Esophagus muscularis mucosa (tissue), 4 donors: ENCODE data around the gene SLC39A10. TPM values are rescaled to one million over a fixed set of nuclear protein-coding genes. Genes with fewer than 3 reads are reported as not detected.

ENCODE experiments used
- DNase-seq: peaks from one replicate; pipeline ENCODE4 v3.0.0-alpha.2; 2017; ENCODE audit errors: extremely low spot score
- H3K27ac ChIP-seq, 4 donors: fragments of 200-600 bp; sonication (generic); replicated peaks in 1 of 4; 1 replicate in 3 of 4; 2 replicates in 1 of 4; pipeline ENCODE4 v1.5.1; 2016 to 2019; ENCODE audit warnings: mild to moderate bottlenecking in 1 of 4
- H3K27me3 ChIP-seq, 4 donors: fragments of 200-600 bp; sonication (generic); one replicate each; pipeline versions ENCODE4 v1.5.1 to v1.6.0; 2016 to 2019
- H3K36me3 ChIP-seq, 4 donors: fragments of 200-600 bp; sonication (generic); one replicate each; pipeline ENCODE4 v1.5.1; 2016 to 2019
- H3K4me1 ChIP-seq, 4 donors: fragments of 200-600 bp; sonication (generic); one replicate each; pipeline ENCODE4 v1.5.1; 2016 to 2019
- H3K4me3 ChIP-seq, 4 donors: fragments of 200-600 bp; sonication (generic); 1 replicate in 2 of 4; 2 replicates in 2 of 4; pipeline ENCODE4 v1.5.1; 2016 to 2019; ENCODE audit warnings: mild to moderate bottlenecking in 4 of 4, moderate library complexity in 1 of 4
- H3K9me3 ChIP-seq, 4 donors: fragments of 200-600 bp; sonication (generic); 1 replicate in 3 of 4; 2 replicates in 1 of 4; pipeline ENCODE4 v1.5.1; 2016 to 2019
- EP300 ChIP-seq: sonication (generic); formaldehyde crosslinking; IDR thresholded peaks from one replicate; pipeline ENCODE4 v1.6.1; 2017; ENCODE audit warnings: antibody characterized with exemption
- POLR2A ChIP-seq: fragments of 450-650 bp; IDR thresholded peaks from one replicate; pipeline ENCODE4 v1.6.1; 2017; ENCODE audit warnings: antibody characterized with exemption, moderate library complexity, mild to moderate bottlenecking, low read depth
- POLR2AphosphoS5 ChIP-seq, 2 donors: sonication (generic); formaldehyde crosslinking; IDR thresholded peaks; one replicate each; pipeline ENCODE4 v1.6.1; 2017; ENCODE audit warnings: antibody characterized with exemption in 2 of 2
- WGBS: methylation state at CpG from one replicate; pipeline ENCODE4 v1.1.5; 2018; 5-methylcytosine and 5-hydroxymethylcytosine counted together
- intact Hi-C: fragments of 100-400 bp; cut with DNase I; formaldehyde crosslinking; loops from one replicate; pipeline ENCODE4 v1.15.1; 2023
- total RNA-seq, 4 donors: library from RNA; depleted of rRNA; stranded (reverse); fragments of >200 nt; gene quantifications; one replicate each; pipeline versions ENCODE4 v1.1.0 to v1.2.1, GENCODE V29; 2016
- TF ChIP-seq, protein P1 (sequence below), 3 experiments: fragments of 200-600 bp in 2 of 3; fragments of 450-650 bp in 1 of 3; sonication (generic) in 2 of 3; IDR thresholded peaks; one replicate each; pipeline ENCODE4 v1.5.1; 2017 to 2019; ENCODE audit warnings: antibody characterized with exemption in 3 of 3, mild to moderate bottlenecking in 2 of 3, moderate library complexity in 1 of 3

The SLC39A10 gene
- total RNA-seq, 4 donors from 2014 or later = 7.1 to 9.5 (median 8.3) TPM

DNA sequence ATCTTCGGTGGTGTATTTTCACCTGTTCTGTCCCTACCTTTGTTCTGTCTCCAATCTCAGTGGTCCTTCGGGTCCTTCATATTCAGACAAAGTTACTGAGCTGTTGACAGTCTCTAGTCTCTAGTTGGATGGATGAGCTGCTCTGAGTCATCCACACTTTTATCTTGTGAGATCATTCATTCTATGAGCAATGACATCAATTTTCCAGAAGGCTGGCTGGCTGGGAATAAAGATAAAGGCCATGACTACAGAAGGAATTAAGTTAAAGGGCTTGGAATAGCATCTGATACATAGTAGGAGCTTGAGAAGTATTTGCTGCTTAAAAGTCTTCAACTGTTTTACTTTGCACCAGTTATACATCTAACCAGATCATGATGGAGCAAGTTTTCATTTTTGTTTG is 43.1 kb upstream of the SLC39A10 start:
- H3K27me3 ChIP-seq = no peaks in the 10 kb centered on the region
- WGBS = 47% methylated on average over 2 of the region's 2 CpGs
- intact Hi-C loops = no loop called here
- H3K27ac ChIP-seq = peak overlapping the region in 2 of 4 donors; percentile 18 to 29
- TF ChIP-seq, protein P1, sequence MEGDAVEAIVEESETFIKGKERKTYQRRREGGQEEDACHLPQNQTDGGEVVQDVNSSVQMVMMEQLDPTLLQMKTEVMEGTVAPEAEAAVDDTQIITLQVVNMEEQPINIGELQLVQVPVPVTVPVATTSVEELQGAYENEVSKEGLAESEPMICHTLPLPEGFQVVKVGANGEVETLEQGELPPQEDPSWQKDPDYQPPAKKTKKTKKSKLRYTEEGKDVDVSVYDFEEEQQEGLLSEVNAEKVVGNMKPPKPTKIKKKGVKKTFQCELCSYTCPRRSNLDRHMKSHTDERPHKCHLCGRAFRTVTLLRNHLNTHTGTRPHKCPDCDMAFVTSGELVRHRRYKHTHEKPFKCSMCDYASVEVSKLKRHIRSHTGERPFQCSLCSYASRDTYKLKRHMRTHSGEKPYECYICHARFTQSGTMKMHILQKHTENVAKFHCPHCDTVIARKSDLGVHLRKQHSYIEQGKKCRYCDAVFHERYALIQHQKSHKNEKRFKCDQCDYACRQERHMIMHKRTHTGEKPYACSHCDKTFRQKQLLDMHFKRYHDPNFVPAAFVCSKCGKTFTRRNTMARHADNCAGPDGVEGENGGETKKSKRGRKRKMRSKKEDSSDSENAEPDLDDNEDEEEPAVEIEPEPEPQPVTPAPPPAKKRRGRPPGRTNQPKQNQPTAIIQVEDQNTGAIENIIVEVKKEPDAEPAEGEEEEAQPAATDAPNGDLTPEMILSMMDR (IDR thresholded peaks at IDR 0.05) = no peak
- peak in 1 of 2 donors; percentile 23 for TF ChIP-seq POLR2AphosphoS5 (IDR thresholded peaks at IDR 0.05)
- no peaks in the 10 kb centered on the region for H3K9me3 ChIP-seq
- H3K4me3 ChIP-seq = no peak overlapping the region
- peaks cover 12 to 27% (median 24%) of the 10 kb centered on the region in 4 donors for H3K4me1 ChIP-seq
- H3K36me3 ChIP-seq = no peaks in the 10 kb centered on the region
- DNase-seq = no peak

DNA sequence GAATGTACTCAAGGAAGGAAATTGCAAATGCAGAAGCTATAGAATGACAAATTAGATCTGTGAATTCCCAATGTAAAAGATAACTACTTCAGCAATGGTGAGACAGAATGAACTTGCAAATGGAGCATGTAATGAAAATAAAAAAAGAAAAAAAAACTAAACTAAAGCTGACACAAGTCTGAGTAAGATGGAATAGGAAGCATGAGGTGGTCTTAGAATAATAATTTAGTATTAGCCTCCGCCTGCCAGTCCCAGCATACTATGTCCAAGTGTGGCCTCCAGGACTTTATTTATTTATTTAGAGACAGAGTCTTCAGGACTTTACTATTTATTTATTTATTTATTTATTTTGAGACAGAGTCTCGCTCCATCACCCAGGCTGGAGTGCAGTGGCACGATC is 37.4 kb upstream of the SLC39A10 start:
- Histone ChIP-seq H3K4me1 (no peaks in the 10 kb centered on the region), H3K4me3 (no peak overlapping the region), H3K36me3 (no peaks in the 10 kb centered on the region), H3K9me3 (no peaks in the 10 kb centered on the region), H3K27ac (no peak overlapping the region), H3K27me3 (no peaks in the 10 kb centered on the region)
- 97% methylated on average over 3 of the region's 3 CpGs for WGBS
- DNase-seq = no peak
- no peak for TF ChIP-seq POLR2A
- TF ChIP-seq EP300 = no peak
- TF ChIP-seq, protein P1 (IDR thresholded peaks at IDR 0.05) = no peak
- TF ChIP-seq POLR2AphosphoS5 (IDR thresholded peaks at IDR 0.05) = no peak
- intact Hi-C loops = no loop called here

DNA sequence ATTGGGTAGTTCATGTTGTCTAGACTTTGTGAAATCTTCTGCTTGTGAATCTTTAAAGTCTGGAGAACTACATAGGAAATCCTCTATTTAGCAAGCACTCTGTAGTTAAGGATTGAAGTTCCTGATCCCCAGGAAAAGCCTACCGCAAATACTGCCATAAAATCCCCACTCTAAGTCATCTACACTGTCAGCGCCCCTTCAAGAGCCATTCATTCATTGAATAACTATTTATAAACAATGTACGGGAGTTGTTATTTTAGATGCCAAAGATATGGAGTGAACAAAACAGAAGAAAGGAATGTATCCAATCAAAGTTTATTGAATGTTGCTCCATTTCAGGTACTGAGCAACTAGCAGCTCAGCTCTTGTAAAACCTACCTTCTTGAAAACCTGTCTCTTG is 36.5 kb upstream of the SLC39A10 start:
- WGBS = 78% methylated on average over 3 of the region's 3 CpGs
- TF ChIP-seq POLR2AphosphoS5 (IDR thresholded peaks at IDR 0.05) (no peak), EP300 (no peak), POLR2A (no peak)
- TF ChIP-seq, protein P1 (IDR thresholded peaks at IDR 0.05) = no peak
- H3K9me3 ChIP-seq = no peaks in the 10 kb centered on the region
- H3K27me3 ChIP-seq = no peaks in the 10 kb centered on the region
- no peak overlapping the region for H3K4me3 ChIP-seq
- H3K36me3 ChIP-seq = no peaks in the 10 kb centered on the region
- intact Hi-C loops = no loop called here
- H3K4me1 ChIP-seq = no peaks in the 10 kb centered on the region
- no peak overlapping the region for H3K27ac ChIP-seq
- DNase-seq = no peak

DNA sequence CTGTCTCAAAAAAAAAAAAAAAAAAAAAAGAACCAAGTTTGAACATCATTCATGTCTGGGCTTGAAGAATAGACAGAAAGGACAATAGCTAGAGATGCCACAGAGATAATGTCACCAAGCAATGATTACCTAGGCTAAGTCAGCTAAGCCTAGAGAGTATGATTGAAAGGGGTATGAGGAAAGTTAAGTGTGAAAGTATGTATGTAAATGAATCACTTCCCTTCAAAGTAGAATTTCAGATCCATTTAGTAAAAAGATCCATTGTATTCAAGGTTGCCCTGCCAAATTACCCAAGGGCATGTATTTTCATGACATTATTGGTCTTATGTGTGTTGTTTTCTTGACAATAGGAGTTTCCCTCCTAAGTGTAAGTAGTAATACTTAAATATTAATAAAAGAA is 34.1 kb upstream of the SLC39A10 start:
- H3K36me3 ChIP-seq = no peaks in the 10 kb centered on the region
- DNase-seq = no peak
- no peaks in the 10 kb centered on the region for H3K4me1 ChIP-seq
- H3K9me3 ChIP-seq = no peaks in the 10 kb centered on the region
- no peak overlapping the region for H3K27ac ChIP-seq
- no peak overlapping the region for H3K4me3 ChIP-seq
- intact Hi-C loops = no loop called here
- no peak for TF ChIP-seq EP300
- TF ChIP-seq POLR2AphosphoS5 (IDR thresholded peaks at IDR 0.05) = no peak
- no peak for TF ChIP-seq POLR2A
- TF ChIP-seq, protein P1 (IDR thresholded peaks at IDR 0.05) = no peak
- H3K27me3 ChIP-seq = no peaks in the 10 kb centered on the region

DNA sequence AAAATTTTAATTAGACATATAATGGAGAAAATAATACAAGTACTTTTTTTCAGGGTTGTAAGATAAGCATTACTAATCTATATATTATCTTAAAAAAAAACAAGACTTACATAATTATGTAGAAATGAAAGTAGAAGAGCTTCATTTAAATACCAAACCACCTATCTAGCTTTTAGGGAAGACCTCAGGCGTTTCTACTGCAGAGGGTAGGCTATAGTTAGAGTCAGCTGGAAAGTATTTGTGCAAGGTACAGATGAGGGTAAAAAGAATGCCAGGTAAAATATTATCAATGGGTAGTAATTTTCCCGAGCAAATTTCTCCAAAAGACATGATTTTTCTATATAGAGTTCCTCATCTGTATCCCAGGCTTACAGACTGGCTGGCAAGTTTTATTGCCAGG is 30.5 kb upstream of the SLC39A10 start:
- no peak overlapping the region for H3K27ac ChIP-seq
- WGBS = 86% methylated on average over 2 of the region's 2 CpGs
- H3K4me1 ChIP-seq = no peaks in the 10 kb centered on the region
- DNase-seq = no peak
- no peaks in the 10 kb centered on the region for H3K27me3 ChIP-seq
- TF ChIP-seq, protein P1 (IDR thresholded peaks at IDR 0.05) = no peak
- TF ChIP-seq POLR2AphosphoS5 (IDR thresholded peaks at IDR 0.05) = no peak
- no peak for TF ChIP-seq POLR2A
- no peak for TF ChIP-seq EP300
- no peaks in the 10 kb centered on the region for H3K36me3 ChIP-seq
- intact Hi-C loops = no loop called here
- no peaks in the 10 kb centered on the region for H3K9me3 ChIP-seq
- H3K4me3 ChIP-seq = no peak overlapping the region
